C4-2B (cell line): ENCODE results near the gene NECAB3.

ENCODE experiments used
- ZFX ChIP-seq: fragments of 450-650 bp; IDR thresholded peaks from 2 replicates; pipeline ENCODE4 v1.6.1; 2017
- TF ChIP-seq, protein P1 (sequence below): fragments of 450-650 bp; conservative IDR thresholded peaks from 2 replicates; pipeline ENCODE4 v1.5.1; 2017; ENCODE audit warnings: mild to moderate bottlenecking

DNA sequence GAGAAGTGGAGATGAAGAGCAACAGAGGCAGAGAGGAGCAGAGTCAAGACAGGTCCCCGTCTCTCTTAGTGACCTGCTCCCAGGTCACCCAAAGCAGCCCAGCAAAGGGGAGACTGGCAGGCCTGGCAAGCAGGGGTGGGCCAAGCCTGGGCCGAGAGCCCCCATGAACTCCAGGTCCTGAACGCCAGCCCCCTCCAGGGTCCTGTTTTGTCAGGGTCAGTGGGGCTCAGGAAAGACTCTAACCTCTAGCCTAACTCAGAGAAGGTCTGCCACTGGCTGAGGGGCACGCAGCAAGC is 1.2 kb downstream of the NECAB3 start:
- TF ChIP-seq, protein P1, sequence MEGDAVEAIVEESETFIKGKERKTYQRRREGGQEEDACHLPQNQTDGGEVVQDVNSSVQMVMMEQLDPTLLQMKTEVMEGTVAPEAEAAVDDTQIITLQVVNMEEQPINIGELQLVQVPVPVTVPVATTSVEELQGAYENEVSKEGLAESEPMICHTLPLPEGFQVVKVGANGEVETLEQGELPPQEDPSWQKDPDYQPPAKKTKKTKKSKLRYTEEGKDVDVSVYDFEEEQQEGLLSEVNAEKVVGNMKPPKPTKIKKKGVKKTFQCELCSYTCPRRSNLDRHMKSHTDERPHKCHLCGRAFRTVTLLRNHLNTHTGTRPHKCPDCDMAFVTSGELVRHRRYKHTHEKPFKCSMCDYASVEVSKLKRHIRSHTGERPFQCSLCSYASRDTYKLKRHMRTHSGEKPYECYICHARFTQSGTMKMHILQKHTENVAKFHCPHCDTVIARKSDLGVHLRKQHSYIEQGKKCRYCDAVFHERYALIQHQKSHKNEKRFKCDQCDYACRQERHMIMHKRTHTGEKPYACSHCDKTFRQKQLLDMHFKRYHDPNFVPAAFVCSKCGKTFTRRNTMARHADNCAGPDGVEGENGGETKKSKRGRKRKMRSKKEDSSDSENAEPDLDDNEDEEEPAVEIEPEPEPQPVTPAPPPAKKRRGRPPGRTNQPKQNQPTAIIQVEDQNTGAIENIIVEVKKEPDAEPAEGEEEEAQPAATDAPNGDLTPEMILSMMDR = no peak
- TF ChIP-seq ZFX = no peak
